Bronchial epithelial cell (primary cell): ENCODE results near the gene NELFB. TPM values are rescaled to one million over a fixed set of nuclear protein-coding genes. Genes with fewer than 3 reads are reported as not detected.

Source experiments
- DNase-seq: peaks from one replicate; pipeline ENCODE4 v3.0.0-alpha.2; 2010; ENCODE audit warnings: low read depth
- FAIRE-seq: peaks from 2 replicates; lab custom pipeline; 2011; peaks lifted over from hg19 to GRCh38; lab: Jason Lieb, UNC
- H3K27me3 ChIP-seq: 2 replicates; pipeline ENCODE4 v1.5.1; 2011; ENCODE audit warnings: low read length; ENCODE audit not compliant: control insufficient read depth, insufficient read depth
- H3K36me3 ChIP-seq: 2 replicates; pipeline ENCODE4 v1.5.1; 2011; ENCODE audit warnings: low read length; ENCODE audit not compliant: control insufficient read depth, insufficient read depth
- H3K4me3 ChIP-seq: 2 replicates; pipeline ENCODE4 v1.5.1; 2011; ENCODE audit warnings: mild to moderate bottlenecking, low read depth, low read length, control low read depth
- CTCF ChIP-seq: IDR thresholded peaks from 2 replicates; pipeline ENCODE4 v1.5.1; 2011; ENCODE audit warnings: mild to moderate bottlenecking, moderate library complexity, low read length, control low read depth, inconsistent platforms; ENCODE audit not compliant: insufficient read depth, severe bottlenecking
- total RNA-seq: library from RNA; depleted of rRNA; stranded (reverse); fragments of >200 nt; gene quantifications from 2 replicates; pipeline ENCODE4 v1.2.1, GENCODE V29; 2014

Gene NELFB
- total RNA-seq, 1 donor from 2014 or later = 67.9 TPM

- Histone ChIP-seq H3K27me3 (peaks cover 2% of the 10 kb centered on the region), H3K36me3 (no peaks in the 10 kb centered on the region), H3K4me3 (no peak overlapping the region)
- no peak for DNase-seq
- no peak for FAIRE-seq
- TF ChIP-seq CTCF = no peak
Observed at GRCh38 chr9:137229903-137230704, 25.0 kb upstream of the NELFB start.

- TF ChIP-seq CTCF = no peak
- no peak for DNase-seq
- H3K27me3 ChIP-seq = peaks cover 2% of the 10 kb centered on the region
- H3K36me3 ChIP-seq = no peaks in the 10 kb centered on the region
- no peak for FAIRE-seq
- no peak within 1 kb of the TSS for H3K4me3 ChIP-seq
Observed at GRCh38 chr9:137230705-137231371, 24.3 kb upstream of the NELFB start, which contains the start of gene SLC34A3. Gene SLC34A3, plus strand, starts transcription at chr9:137230901. Its CDS starts 802 bp downstream, at chr9:137231703.

- no peak for TF ChIP-seq CTCF
- H3K36me3 ChIP-seq = no peaks in the 10 kb centered on the region
- no peak overlapping the region for H3K4me3 ChIP-seq
- FAIRE-seq (no peak), DNase-seq (no peak)
- H3K27me3 ChIP-seq = peaks cover 2% of the 10 kb centered on the region
Observed at GRCh38 chr9:137231372-137232039, 23.6 kb upstream of the NELFB start.

- Histone ChIP-seq H3K36me3 (no peaks in the 10 kb centered on the region), H3K4me3 (no peak overlapping the region), H3K27me3 (peaks cover 2% of the 10 kb centered on the region)
- FAIRE-seq = no peak
- TF ChIP-seq CTCF = no peak
- DNase-seq = no peak
Observed at GRCh38 chr9:137232101-137232500, 23.0 kb upstream of the NELFB start.

GRCh38 chr9:137232510-137232909 lies 22.6 kb upstream of the NELFB start:
- FAIRE-seq (no peak), DNase-seq (no peak)
- Histone ChIP-seq H3K27me3 (peaks cover 2% of the 10 kb centered on the region), H3K36me3 (no peaks in the 10 kb centered on the region), H3K4me3 (no peak overlapping the region)
- TF ChIP-seq CTCF = no peak
